Nephron (organoid): Measurements from ENCODE around the gene MRTFA.
A peak's percentile ranks its signal among the peaks of the same experiment; 100 is the strongest.

Experiments used
- H3K27ac Mint-ChIP-seq, 3 experiments: 2 replicates each; pipeline ENCODE4 v1.8.0; 2020; ENCODE audit warnings: mixed read lengths in 3 of 3, mild to moderate bottlenecking in 2 of 3, moderate library complexity in 1 of 3
- H3K27me3 Mint-ChIP-seq: 2 replicates; pipeline ENCODE4 v1.8.0; 2021; ENCODE audit warnings: low read depth, mild to moderate bottlenecking, moderate library complexity, mixed read lengths
- H3K36me3 Mint-ChIP-seq: 2 replicates; pipeline ENCODE4 v1.8.0; 2020; ENCODE audit warnings: low read depth, mixed read lengths
- H3K4me1 Mint-ChIP-seq: 2 replicates; pipeline ENCODE4 v1.8.0; 2020; ENCODE audit warnings: mixed read lengths
- H3K4me3 Mint-ChIP-seq, 3 experiments: 2 replicates each; pipeline ENCODE4 v1.8.0; 2020; ENCODE audit warnings: mild to moderate bottlenecking in 3 of 3, mixed read lengths in 3 of 3, moderate library complexity in 2 of 3
- H3K9me3 Mint-ChIP-seq: 2 replicates; pipeline ENCODE4 v1.8.0; 2020; ENCODE audit warnings: mixed read lengths
- TF ChIP-seq, protein P1 (sequence below), 3 experiments: fragments of 200-600 bp; sonication (generic); IDR thresholded peaks; one replicate each; pipeline ENCODE4 v1.5.0; 2021; ENCODE audit warnings: antibody characterized with exemption in 3 of 3; ENCODE audit not compliant: unreplicated experiment in 3 of 3

MRTFA gene

DNA sequence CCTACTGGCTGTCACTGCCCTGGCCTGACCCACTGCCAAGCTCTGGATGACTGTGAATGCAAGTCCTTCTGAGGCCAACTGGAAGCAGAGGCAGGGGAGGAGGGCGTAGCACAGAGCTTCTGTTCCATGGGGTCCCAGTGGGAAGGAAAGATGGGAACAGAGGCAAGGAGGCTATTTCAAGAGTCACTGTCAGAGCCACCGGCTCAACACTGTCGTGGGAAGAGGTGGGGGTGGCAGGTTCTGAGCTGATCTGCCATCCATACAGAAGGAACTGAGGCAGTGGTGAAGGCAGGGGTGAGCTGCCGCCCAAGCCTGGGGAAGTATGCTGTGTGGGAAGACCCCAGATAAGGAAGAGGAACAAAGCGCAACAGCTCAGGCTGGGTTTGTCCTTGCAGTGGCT is 211.4 kb downstream of the MRTFA start:
- no peaks in the 10 kb centered on the region for H3K9me3 Mint-ChIP-seq
- H3K4me1 Mint-ChIP-seq, result peaks cover 52% of the 10 kb centered on the region
- H3K36me3 Mint-ChIP-seq, result peaks cover 40% of the 10 kb centered on the region
- H3K4me3 Mint-ChIP-seq, result no peak overlapping the region
- no peaks in the 10 kb centered on the region for H3K27me3 Mint-ChIP-seq
- H3K27ac Mint-ChIP-seq, result no peak overlapping the region
- TF ChIP-seq, protein P1, sequence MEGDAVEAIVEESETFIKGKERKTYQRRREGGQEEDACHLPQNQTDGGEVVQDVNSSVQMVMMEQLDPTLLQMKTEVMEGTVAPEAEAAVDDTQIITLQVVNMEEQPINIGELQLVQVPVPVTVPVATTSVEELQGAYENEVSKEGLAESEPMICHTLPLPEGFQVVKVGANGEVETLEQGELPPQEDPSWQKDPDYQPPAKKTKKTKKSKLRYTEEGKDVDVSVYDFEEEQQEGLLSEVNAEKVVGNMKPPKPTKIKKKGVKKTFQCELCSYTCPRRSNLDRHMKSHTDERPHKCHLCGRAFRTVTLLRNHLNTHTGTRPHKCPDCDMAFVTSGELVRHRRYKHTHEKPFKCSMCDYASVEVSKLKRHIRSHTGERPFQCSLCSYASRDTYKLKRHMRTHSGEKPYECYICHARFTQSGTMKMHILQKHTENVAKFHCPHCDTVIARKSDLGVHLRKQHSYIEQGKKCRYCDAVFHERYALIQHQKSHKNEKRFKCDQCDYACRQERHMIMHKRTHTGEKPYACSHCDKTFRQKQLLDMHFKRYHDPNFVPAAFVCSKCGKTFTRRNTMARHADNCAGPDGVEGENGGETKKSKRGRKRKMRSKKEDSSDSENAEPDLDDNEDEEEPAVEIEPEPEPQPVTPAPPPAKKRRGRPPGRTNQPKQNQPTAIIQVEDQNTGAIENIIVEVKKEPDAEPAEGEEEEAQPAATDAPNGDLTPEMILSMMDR (IDR thresholded peaks at IDR 0.05; ENCODE audit: unreplicated experiment in 3 of 3), result no peak

DNA sequence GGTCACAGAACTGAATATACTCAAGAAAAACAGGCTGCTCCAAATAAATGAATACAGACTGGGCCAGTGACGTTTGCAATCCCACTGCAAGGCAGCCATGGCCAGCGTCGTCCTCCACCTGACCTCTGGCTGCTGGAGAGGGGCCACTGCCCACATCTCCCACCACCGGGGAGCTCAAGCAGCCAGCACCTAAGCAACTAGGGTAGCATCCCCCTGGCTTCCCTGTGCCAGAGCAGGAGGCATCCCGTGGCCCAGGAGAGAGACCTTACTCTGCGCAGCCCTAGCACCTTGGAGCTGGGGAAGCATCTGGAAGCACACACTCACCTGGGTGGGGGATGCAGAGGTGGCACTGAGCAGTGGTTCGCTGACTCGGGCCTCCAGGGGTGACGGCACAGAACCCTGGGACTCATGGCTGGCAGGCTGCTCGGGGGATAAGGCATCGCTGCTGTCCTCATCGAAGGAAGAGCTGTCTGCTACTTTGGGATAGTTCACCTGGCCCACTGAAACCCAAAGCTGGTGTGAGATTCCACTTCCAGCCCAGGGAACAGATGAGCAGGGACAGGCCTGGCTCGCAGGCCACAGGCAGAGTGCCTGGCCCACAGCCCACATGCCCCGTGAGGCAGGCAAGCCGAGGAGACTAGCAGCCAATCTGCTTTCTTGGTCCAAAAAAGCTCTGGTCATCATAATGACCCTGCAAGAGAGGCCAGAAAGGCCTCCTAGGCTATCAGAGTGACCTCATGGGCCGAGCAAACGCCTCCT is 212.5 kb downstream of the MRTFA start:
- H3K27ac Mint-ChIP-seq, result no peak overlapping the region
- H3K27me3 Mint-ChIP-seq, result no peaks in the 10 kb centered on the region
- peaks cover 51% of the 10 kb centered on the region for H3K4me1 Mint-ChIP-seq
- TF ChIP-seq, protein P1 (IDR thresholded peaks at IDR 0.05; ENCODE audit: unreplicated experiment in 3 of 3), result no peak
- H3K4me3 Mint-ChIP-seq, result no peak overlapping the region
- no peaks in the 10 kb centered on the region for H3K9me3 Mint-ChIP-seq
- H3K36me3 Mint-ChIP-seq, result peaks cover 30% of the 10 kb centered on the region

DNA sequence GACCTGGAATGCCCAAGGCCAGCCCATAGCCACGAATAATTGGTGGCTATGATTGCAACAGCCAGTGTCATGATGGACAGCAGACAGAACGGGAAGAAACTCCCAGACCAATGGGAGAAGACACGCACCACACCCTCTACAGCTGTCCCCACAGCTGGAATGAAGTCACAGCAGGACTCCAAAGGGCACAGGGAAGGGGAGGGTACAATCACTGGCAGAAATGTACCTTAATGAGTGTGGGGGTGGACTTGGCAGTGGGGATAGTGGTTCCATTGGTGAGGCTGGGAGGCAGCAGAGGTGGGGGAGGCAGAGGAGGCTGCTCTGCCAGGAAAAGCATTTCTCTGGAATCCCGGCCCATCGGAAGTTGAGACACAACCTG is 213.2 kb downstream of the MRTFA start:
- Mint-ChIP-seq H3K4me1 (peaks cover 45% of the 10 kb centered on the region), H3K9me3 (no peaks in the 10 kb centered on the region), H3K4me3 (no peak overlapping the region), H3K27me3 (no peaks in the 10 kb centered on the region), H3K36me3 (peaks cover 24% of the 10 kb centered on the region), H3K27ac (peak overlapping the region in 2 of 3 experiments; percentile 10 to 32)
- TF ChIP-seq, protein P1 (IDR thresholded peaks at IDR 0.05; ENCODE audit: unreplicated experiment in 3 of 3), result no peak

DNA sequence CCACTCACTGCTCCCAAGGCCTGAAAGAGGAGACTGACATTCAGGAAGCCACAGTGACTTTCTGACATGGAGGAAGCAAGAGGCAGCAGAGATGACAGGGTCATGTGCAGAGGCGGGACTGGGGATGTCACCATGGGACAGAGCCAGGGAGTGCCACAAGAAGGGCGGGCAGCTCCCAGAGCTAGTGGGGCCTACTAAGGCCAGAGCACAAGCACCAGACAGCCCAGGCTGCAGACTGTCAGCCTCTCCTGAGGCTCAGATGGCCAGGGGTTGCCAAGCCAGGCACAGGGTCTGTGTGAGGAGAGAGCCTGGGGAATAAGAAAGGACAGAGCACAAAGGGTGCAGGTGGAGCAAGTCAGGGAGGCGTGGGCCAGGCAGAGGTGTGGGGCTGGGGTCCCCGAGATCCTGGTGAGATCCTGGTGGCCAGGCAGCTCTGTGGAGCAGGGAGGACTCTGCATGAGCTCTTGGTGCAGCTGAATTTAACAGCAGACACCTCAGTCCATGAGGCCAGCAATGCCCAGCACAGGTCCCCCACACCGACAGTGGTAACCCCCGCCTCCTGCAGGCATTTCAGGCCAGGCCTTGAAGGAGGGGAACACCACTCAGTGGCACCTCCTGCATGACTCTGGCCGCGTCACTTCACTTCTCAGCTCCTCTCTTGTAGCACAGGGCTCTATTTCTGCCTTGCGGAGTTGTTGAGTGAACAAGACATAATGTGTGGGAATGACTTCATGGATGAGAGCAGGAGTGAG is 213.8 kb downstream of the MRTFA start:
- TF ChIP-seq, protein P1 (IDR thresholded peaks at IDR 0.05; ENCODE audit: unreplicated experiment in 3 of 3), result no peak
- H3K27ac Mint-ChIP-seq, result peak overlapping the region in 2 of 3 experiments; percentile 10 to 32
- peaks cover 45% of the 10 kb centered on the region for H3K4me1 Mint-ChIP-seq
- H3K4me3 Mint-ChIP-seq, result no peak overlapping the region
- no peaks in the 10 kb centered on the region for H3K27me3 Mint-ChIP-seq
- peaks cover 24% of the 10 kb centered on the region for H3K36me3 Mint-ChIP-seq
- H3K9me3 Mint-ChIP-seq, result no peaks in the 10 kb centered on the region

DNA sequence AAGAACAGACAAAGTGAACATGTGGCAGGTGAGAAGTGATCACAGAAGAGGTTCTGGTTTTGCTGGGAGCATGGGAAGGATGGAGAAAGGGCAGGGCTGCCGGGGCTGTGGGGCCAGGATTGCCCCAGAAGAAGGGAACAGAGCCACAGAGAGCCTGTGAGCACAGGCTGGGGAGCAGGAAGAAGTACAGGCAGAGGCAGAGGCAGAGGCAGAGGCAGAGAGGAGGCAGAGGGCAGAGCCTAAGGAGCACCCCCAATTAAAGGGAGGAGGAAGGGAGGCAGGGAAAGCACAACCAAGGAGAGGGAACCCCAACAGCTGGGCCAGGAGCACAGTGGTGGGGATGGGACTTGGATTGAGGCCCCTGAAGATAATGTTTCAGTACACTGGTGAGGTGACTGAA is 214.6 kb downstream of the MRTFA start:
- Mint-ChIP-seq H3K36me3 (peaks cover 24% of the 10 kb centered on the region), H3K4me1 (peaks cover 37% of the 10 kb centered on the region), H3K27ac (peak overlapping the region in 1 of 3 experiments; percentile 8), H3K27me3 (no peaks in the 10 kb centered on the region), H3K4me3 (no peak overlapping the region), H3K9me3 (no peaks in the 10 kb centered on the region)
- TF ChIP-seq, protein P1 (IDR thresholded peaks at IDR 0.05; ENCODE audit: unreplicated experiment in 3 of 3), result no peak

DNA sequence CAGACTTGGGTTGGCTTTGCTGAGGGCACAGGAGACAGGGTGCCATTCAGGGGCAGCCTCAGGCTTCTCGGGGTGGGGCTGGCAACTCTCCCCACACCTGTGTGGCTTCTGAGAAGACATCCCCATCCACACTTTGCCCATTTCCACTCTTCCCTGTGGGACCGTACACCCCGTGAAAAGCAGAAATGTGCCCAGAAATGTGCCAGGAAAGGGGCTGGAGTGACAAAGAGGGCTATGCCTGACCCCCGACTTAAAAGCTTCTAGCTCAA is 215.5 kb downstream of the MRTFA start:
- TF ChIP-seq, protein P1 (IDR thresholded peaks at IDR 0.05; ENCODE audit: unreplicated experiment in 3 of 3), result no peak
- Mint-ChIP-seq H3K4me1 (peaks cover 37% of the 10 kb centered on the region), H3K27me3 (no peaks in the 10 kb centered on the region), H3K27ac (no peak overlapping the region), H3K9me3 (no peaks in the 10 kb centered on the region), H3K36me3 (peaks cover 32% of the 10 kb centered on the region), H3K4me3 (no peak overlapping the region)
